Esophagus muscularis mucosa (tissue), 3 donors: ENCODE measurements around the gene KRTAP10-7.
"Not testable (repeated sequence)": the region's sequence is repeated elsewhere in the genome, so short reads cannot be mapped to it uniquely, and the experiment has no call there.

Source experiments
- CTCF ChIP-seq, 3 experiments: fragments of 200-600 bp in 2 of 3; fragments of 450-650 bp in 1 of 3; sonication (generic) in 2 of 3; IDR thresholded peaks; one replicate each; pipeline ENCODE4 v1.5.1; 2017 to 2019; ENCODE audit warnings: antibody characterized with exemption in 3 of 3, mild to moderate bottlenecking in 2 of 3, moderate library complexity in 1 of 3
- POLR2AphosphoS5 ChIP-seq, 2 donors: sonication (generic); formaldehyde crosslinking; IDR thresholded peaks; one replicate each; pipeline ENCODE4 v1.6.1; 2017; ENCODE audit warnings: antibody characterized with exemption in 2 of 2

- not testable (repeated sequence) for TF ChIP-seq CTCF, POLR2AphosphoS5 (IDR thresholded peaks at IDR 0.05)
These were observed 9.9 kb downstream of the KRTAP10-7 start for GRCh38 chr21:44610157-44610843.
